Measurements from ENCODE around the gene CDK11B.
"Not testable (repeated sequence)": the region's sequence is repeated elsewhere in the genome, so short reads cannot be mapped to it uniquely, and the experiment has no call there.

CDK11B gene

DNA sequence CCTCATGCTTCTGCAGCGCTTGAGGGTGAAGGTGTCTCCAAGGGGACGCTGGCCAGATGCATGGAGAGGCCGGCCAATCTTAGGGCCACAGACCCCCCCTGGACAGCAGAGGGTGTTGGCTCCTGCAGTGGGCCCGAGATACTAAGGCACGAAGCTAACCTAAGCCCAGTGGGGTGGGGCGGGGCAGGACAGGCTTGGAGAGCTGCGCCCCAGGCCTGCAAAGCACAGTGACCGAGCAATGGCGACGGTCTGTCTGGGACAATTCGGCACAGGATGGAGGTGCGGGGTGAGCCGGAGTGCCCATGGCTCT lies 60.1 kb downstream of the CDK11B start:
- TF ChIP-seq, protein P1, sequence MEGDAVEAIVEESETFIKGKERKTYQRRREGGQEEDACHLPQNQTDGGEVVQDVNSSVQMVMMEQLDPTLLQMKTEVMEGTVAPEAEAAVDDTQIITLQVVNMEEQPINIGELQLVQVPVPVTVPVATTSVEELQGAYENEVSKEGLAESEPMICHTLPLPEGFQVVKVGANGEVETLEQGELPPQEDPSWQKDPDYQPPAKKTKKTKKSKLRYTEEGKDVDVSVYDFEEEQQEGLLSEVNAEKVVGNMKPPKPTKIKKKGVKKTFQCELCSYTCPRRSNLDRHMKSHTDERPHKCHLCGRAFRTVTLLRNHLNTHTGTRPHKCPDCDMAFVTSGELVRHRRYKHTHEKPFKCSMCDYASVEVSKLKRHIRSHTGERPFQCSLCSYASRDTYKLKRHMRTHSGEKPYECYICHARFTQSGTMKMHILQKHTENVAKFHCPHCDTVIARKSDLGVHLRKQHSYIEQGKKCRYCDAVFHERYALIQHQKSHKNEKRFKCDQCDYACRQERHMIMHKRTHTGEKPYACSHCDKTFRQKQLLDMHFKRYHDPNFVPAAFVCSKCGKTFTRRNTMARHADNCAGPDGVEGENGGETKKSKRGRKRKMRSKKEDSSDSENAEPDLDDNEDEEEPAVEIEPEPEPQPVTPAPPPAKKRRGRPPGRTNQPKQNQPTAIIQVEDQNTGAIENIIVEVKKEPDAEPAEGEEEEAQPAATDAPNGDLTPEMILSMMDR (IDR thresholded peaks at IDR 0.05; ENCODE audit: control extremely low read depth, extremely low read depth, low read depth, missing control alignments) = no peak
- ChIA-PET POLR2A (no interaction called here), CTCF (interaction anchor here (1.7 kb wide), 1 partner anchor 13 kb away, joined by 5 read pairs; no protein-coding TSS in a partner anchor)
- DNase-seq (ENCODE audit: extremely low spot score) = no peak

GRCh38 chr1:1598051-1598719 lies 60.6 kb downstream of the CDK11B start:
- DNase-seq (ENCODE audit: extremely low spot score) = no peak
- ChIA-PET POLR2A (interaction anchor here (0.6 kb wide), 1 partner anchor 28 kb away, joined by 5 read pairs; no protein-coding TSS in a partner anchor), CTCF (interaction anchor here (0.9 to 1.7 kb wide), 3 partner anchors 12 to 20 kb away, joined by 3 to 5 read pairs (median 3); no protein-coding TSS in a partner anchor)
- TF ChIP-seq, protein P1 (IDR thresholded peaks at IDR 0.05; ENCODE audit: control extremely low read depth, extremely low read depth, low read depth, missing control alignments) = no peak

GRCh38 chr1:1597275-1597930 lies 61.4 kb downstream of the CDK11B start:
- ChIA-PET CTCF (interaction anchor here (0.8 to 1.7 kb wide), 5 partner anchors 12 to 312 kb away, joined by 3 to 5 read pairs (median 3); no protein-coding TSS in a partner anchor), POLR2A (interaction anchor here (0.6 kb wide), 1 partner anchor 27 kb away, joined by 5 read pairs; no protein-coding TSS in a partner anchor)
- TF ChIP-seq, protein P1 (IDR thresholded peaks at IDR 0.05; ENCODE audit: control extremely low read depth, extremely low read depth, low read depth, missing control alignments) = peak; percentile 27
- peak; percentile 55 for DNase-seq (ENCODE audit: extremely low spot score)

DNA sequence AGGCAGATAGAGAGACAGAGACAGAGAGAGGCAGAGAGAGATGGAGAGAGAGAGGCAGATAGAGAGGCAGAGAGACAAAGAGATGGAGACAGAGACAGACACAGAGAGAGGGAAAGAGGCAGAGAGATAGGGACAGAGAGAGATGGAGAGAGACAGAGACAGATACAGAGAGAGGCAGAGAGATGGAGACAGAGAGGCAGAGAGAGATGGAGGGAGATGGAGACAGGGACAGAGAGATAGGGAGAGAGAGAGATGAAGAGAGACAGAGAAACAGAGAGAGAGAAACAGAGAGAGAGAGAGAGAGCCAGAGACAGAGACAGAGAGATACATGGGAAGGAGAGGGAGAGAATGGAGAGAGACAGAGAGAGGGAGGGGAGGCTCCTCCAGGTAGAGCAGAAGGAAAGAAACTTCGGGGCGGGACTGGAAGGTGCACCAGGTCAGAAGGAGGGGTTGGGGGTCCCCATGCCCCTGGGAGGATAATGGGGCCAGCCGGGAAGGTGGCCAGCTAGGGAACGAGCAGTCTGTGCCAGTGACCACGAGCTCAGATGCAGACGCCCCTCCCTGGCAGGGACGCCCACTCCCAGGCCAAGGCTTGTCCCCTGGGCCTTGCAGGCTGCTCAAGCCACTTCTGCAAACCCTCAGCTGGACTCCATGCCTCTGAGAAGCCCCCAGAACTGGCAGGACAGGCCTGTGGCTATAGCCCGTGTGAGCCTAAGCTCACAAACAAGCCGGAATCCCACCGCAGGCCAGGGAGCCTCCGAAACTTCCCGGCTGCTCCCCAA lies 62.1 kb downstream of the CDK11B start:
- TF ChIP-seq, protein P1 (IDR thresholded peaks at IDR 0.05; ENCODE audit: control extremely low read depth, extremely low read depth, low read depth, missing control alignments) = no peak
- CTCF ChIA-PET = interaction anchor here (0.8 to 1.7 kb wide), 4 partner anchors 11 to 312 kb away, joined by 3 to 5 read pairs (median 3); no protein-coding TSS in a partner anchor
- POLR2A ChIA-PET = no interaction called here
- peak; percentile 46 for DNase-seq (ENCODE audit: extremely low spot score)

GRCh38 chr1:1595341-1595740 lies 63.5 kb downstream of the CDK11B start:
- CTCF ChIA-PET; POLR2A ChIA-PET; DNase-seq (ENCODE audit: extremely low spot score): not testable (repeated sequence)

GRCh38 chr1:1594602-1595260 lies 64.1 kb downstream of the CDK11B start:
- POLR2A ChIA-PET = no interaction called here
- TF ChIP-seq, protein P1 (IDR thresholded peaks at IDR 0.05; ENCODE audit: control extremely low read depth, extremely low read depth, low read depth, missing control alignments) = no peak
- CTCF ChIA-PET = interaction anchor here (1.2 kb wide), 1 partner anchor 17 kb away, joined by 3 read pairs; no protein-coding TSS in a partner anchor
- DNase-seq (ENCODE audit: extremely low spot score) = no peak

Data from GM10248 (cell line).